Caki2 (cell line): ENCODE measurements around the gene PRDM16. TPM values are rescaled to one million over a fixed set of nuclear protein-coding genes. Genes with fewer than 3 reads are reported as not detected.
A peak's percentile ranks its signal among the peaks of the same experiment; 100 is the strongest.

Experiments used
- DNase-seq: peaks from one replicate; pipeline ENCODE4 v3.0.0-alpha.2; 2015; ENCODE audit warnings: low read depth
- in situ Hi-C: cut with HindIII; loops from 2 replicates; pipeline ENCODE4 v1.10.0; 2016; ENCODE audit warnings: low sequenced_read_pairs, low pct_unique_long_range_greater_than_20kb, mixed read lengths
- total RNA-seq: library from RNA; depleted of rRNA; stranded (reverse); fragments of >200 nt; shearing (Covaris generic); gene quantifications from 2 replicates; pipeline ENCODE4 v1.2.3, GENCODE V29; 2014; ENCODE audit warnings: low replicate concordance

Gene PRDM16
- total RNA-seq, 1 experiment from 2014 or later, result not detected

- in situ Hi-C loops, result no loop called here
- DNase-seq, result no peak
These were observed 308.7 kb downstream of the PRDM16 start for GRCh38 chr1:3377604-3378279.

DNA sequence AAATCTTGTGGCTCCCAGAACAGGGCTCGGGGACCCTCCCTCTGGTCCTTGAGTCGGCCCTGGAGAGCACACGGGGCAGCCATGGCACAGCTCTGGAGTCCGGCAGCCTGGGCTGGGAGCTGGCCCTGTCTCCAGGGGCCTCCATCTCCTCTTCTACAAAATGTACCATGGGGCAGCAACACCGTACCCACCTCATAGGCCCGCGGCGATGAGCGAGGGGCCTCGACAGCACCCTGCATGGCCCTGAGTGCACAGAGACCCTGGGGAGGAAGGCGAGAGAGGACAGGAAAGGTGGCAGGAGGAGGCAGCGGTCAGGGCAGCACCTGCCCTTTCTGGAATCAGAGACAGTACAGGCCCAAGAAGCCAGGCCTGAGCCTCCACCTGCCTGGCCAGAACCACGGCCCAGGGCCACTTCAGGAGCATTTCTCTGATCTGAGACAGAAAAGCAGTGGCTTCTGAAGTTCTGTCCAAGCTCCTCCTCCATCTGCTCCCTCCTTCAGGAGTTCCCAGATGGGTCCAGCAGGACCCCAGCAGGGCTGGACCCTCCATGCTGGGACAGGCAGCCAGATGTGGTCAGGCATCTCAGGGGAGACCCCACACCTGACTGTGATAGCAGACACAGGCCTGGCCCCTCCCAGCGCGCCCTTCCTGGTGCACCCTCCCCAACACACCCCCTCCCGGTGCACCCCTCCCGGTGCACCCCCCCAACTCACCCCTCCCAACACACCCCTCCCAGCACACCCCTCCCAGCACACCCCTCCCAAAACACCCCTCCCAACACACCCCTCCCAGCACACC, 309.6 kb downstream of the PRDM16 start:
- in situ Hi-C loops, result no loop called here
- no peak for DNase-seq

DNA sequence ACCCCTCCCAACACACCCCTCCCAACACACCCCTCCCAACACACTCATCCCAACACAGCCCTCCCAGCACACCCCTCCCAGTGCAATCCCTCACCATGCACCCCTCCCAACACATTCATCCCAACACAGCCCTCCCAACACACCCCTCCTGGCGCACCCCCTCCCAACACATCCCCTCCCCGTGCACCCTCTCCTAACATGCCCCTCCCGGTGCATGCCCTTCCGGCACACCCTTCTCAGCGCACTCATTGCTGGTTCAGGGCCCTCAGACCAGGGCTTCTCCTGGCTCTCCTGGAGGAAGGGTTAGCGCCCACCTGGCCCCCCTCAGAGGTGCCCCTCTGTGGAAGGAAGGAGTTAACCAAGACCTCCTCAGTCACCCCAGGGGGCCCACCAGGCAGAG, 310.9 kb downstream of the PRDM16 start:
- in situ Hi-C loops, result no loop called here

GRCh38 chr1:3380469-3380868, 311.5 kb downstream of the PRDM16 start:
- DNase-seq, result peak; percentile 70
- in situ Hi-C loops, result no loop called here

More for the DNA sequence above, 310.9 kb downstream of the PRDM16 start:
- no peak for DNase-seq

- DNase-seq, result no peak
- in situ Hi-C loops, result no loop called here
These were observed 312.9 kb downstream of the PRDM16 start for GRCh38 chr1:3381901-3382300.

- in situ Hi-C loops, result no loop called here
- no peak for DNase-seq
These were observed 313.5 kb downstream of the PRDM16 start for GRCh38 chr1:3382326-3383057.

GRCh38 chr1:3383679-3384078, 314.7 kb downstream of the PRDM16 start:
- in situ Hi-C loops, result no loop called here
- no peak for DNase-seq

GRCh38 chr1:3384407-3384806, 315.4 kb downstream of the PRDM16 start:
- in situ Hi-C loops, result no loop called here
- DNase-seq, result no peak

DNA sequence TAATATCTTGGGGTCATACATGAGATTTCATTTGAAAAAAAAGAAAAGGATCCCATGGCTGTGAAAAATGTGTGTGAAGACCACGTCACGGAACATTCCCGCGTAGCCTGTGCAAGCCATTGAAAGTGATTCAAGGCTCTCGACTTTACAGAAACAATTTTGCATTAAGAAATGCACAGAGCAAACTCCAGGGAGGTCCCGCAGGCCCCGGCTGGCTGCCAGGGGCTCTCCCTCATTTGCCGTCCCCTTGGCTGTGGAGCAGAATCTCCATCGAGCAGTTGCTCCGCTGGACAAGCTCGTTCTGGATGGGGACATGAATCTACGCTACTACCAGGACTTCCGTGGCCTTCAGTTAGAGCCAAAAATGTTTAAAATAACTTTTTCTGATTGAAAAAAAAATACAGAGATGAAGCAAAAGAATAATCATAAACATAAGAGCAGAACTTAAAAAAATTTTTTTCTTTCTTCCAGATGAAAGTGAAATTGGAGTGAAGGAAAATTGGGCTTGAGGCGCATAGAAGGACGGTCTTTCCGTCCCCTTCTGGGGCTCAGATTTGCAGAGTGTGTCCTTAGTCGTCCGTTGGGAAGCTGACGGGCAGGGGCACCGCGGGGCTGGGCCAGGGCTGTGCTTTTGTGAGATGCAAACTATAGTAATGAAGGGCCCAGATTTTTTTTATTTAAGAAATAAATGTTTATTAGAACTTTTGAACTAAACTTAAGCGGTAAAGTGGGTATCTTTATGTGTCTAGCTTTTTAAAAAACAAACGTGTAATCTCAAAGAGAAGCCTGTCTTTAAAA, 317.4 kb downstream of the PRDM16 start:
- in situ Hi-C loops, result no loop called here
- DNase-seq, result no peak

DNA sequence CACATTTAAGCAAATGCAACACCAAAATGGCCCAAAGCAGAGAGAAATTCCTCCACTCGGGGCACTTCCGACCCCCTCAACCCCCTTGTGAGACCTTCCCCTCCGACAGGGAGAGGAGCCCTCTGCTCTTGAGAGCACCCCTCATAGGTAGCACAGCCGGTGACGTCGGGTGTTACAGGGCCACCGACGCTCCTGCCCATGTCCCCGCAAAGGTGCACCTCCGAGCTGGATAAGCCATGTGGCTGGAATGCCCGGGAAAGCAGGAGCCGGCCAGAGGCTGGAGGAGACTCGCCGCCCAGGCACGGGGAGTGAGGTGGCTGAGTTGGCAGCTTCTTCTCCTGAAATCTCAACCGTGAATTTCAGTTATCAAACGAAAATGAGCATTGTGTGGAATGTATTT, 318.4 kb downstream of the PRDM16 start:
- no peak for DNase-seq
- in situ Hi-C loops, result no loop called here

DNA sequence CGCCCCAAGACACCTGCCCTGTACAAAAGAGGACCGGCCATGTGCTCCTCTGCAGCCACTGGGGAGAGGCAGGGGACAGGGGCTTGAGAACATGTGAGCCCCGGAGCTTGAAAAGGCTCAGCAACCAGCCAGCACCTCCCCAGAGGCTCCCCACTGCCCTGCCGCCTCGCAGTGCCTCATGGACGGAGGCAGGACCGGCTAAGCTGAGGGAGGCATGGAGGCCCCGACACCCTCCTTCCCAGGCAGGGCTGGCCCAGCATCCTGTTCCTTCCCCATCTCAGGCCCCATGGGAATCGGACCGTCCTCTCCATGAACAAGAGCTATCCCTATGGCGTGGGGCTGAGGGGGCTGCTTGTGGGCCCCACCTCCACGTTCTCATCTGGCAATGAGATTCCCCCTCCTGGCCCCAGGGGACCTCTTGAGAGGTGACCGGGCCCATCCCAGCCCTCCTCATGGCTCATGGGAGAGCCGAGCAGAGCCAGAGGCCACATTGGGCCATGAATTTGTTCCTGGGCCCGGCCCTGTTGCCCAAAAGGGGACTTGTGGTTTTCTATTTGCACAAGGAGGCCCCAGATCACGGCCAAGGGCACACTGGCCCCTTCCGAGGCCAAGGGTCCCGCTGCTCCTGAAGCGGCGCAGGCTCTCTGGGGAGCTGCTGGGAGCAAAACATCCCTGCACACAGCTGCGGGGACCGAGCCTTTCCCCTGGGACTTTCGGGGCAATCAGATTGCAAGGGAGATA, 320.3 kb downstream of the PRDM16 start:
- in situ Hi-C loops, result no loop called here
- DNase-seq, result no peak

GRCh38 chr1:3390291-3390690, 321.3 kb downstream of the PRDM16 start:
- in situ Hi-C loops, result no loop called here
- no peak for DNase-seq

DNA sequence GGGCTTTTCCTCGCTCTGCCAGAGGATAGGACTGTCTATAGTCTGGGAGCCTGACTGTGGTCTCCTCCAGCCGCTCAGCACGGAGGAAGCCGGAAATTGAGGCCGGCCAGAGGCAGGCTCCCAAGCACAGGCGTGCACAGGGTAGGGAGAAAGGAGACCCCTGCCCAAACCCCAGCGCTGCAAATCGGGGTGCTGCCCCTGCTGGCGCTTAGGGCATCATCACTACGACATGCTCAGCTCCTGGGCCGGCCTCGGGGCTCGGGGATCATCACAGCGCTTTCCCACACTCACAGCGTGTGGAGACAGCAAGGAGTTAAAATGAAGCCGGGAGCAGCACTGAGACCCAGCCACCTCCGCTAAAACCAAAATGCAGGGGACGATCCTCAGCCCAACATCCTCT, 322.7 kb downstream of the PRDM16 start:
- DNase-seq, result no peak
- in situ Hi-C loops, result no loop called here

GRCh38 chr1:3393024-3393986, 324.3 kb downstream of the PRDM16 start:
- in situ Hi-C loops, result no loop called here
- no peak for DNase-seq

DNA sequence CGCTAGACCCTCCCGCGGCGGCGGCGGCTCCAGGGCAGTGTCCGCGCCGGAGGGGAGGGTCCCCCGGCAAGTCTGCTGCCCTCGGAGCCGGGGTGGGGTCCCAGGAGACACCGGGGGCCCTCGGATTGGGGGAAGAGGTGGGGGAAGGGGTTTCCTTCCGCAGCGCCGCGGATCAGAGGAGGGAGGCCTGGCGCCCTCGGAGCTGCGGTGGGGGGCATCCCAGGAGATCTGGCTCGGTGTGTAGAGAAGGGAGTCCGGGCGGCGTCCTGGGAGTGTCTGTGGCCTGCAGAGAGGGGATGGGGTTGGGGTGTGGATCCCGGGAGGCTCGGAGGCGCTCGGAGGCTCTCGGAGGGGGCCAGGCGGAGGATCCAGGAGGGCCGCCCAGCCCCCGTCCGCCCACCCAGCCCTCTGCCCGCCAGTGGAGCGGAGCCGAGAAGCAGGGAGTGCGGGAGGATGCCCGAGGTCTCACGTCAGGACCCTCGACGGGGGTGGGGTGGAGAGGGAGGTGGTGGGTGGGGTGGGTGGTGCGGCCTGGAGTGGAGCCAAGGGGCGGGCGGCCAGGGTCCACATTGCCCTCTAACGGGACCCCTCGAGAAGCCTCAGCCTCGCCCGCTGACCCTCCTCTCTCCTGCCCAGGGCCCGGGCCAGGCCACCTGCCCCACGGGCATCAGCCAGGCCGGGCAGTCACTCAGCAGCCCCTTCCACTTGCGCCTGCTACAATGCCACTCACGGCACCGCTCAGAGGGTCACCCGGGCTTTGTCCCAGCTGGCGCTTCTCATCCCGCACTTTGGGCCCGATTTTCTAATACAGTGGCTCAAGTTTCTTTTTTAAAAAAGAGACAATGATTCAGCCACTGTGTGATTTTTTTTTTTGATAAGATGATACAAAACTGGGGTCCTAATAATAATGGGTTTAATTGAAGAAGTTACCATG, 325.3 kb downstream of the PRDM16 start:
- DNase-seq, result no peak
- in situ Hi-C loops, result no loop called here

GRCh38 chr1:3396411-3396810, 327.4 kb downstream of the PRDM16 start:
- DNase-seq, result no peak
- in situ Hi-C loops, result no loop called here
